ENCODE data around the gene UVSSA. TPM values are rescaled to one million over a fixed set of nuclear protein-coding genes. Genes with fewer than 3 reads are reported as not detected.
"Not testable (repeated sequence)": the region's sequence is repeated elsewhere in the genome, so short reads cannot be mapped to it uniquely, and the experiment has no call there.

The UVSSA gene
- total RNA-seq, 4 donors from 2014 or later = 13.5 to 114 (median 34.2) TPM

DNA sequence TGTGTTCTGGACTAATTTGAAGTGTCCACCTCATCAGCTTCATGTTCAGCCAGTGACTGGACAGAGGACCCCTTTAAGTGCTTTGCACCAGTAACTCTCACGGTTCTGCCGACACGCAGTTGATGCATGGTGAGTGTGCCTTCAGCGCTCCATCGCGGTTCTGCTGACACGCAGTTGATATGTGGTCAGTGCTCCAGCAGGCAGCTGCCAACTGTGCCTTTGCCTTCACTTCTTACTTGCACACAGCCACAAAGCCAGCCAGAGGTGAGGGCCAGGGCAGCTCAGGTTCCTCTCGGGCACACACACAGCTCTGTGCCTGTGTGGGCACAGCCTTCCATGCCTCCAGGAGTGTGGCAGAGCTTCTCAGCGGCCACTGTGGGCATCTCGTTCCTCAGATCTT, 46.9 kb downstream of the UVSSA start:
- no peak for DNase-seq
- WGBS, 2 donors (ENCODE audit: low coverage in 1 of 2) = 98% methylated on average over 10 of the region's 10 CpGs; no CpG with 5 or more reads in 1 of the 2 donors
- no peaks in the 10 kb centered on the region for H3K27me3 ChIP-seq
- peaks cover 0 to 25% (median 7%) of the 10 kb centered on the region in 4 donors for H3K36me3 ChIP-seq
- TF ChIP-seq POLR2AphosphoS5 (IDR thresholded peaks at IDR 0.05) = no peak
- TF ChIP-seq, protein P1, sequence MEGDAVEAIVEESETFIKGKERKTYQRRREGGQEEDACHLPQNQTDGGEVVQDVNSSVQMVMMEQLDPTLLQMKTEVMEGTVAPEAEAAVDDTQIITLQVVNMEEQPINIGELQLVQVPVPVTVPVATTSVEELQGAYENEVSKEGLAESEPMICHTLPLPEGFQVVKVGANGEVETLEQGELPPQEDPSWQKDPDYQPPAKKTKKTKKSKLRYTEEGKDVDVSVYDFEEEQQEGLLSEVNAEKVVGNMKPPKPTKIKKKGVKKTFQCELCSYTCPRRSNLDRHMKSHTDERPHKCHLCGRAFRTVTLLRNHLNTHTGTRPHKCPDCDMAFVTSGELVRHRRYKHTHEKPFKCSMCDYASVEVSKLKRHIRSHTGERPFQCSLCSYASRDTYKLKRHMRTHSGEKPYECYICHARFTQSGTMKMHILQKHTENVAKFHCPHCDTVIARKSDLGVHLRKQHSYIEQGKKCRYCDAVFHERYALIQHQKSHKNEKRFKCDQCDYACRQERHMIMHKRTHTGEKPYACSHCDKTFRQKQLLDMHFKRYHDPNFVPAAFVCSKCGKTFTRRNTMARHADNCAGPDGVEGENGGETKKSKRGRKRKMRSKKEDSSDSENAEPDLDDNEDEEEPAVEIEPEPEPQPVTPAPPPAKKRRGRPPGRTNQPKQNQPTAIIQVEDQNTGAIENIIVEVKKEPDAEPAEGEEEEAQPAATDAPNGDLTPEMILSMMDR (IDR thresholded peaks at IDR 0.05) = no peak
- TF ChIP-seq POLR2A (IDR thresholded peaks at IDR 0.05) = no peak
- TF ChIP-seq EP300 (IDR thresholded peaks at IDR 0.05; ENCODE audit: low read depth) = no peak
- in situ Hi-C loops (cut with MboI; ENCODE audit: low pct_ligation_motif_present in 1 of 4, low pct_unique_long_range_greater_than_20kb in 1 of 4, low sequenced_read_pairs in 3 of 4) = no loop called here
- H3K9me3 ChIP-seq = peaks cover 2 to 6% of the 10 kb centered on the region in 2 donors
- intact Hi-C loops (cut with DNase I; ENCODE audit: low total_unique reads) = no loop called here
- no peaks in the 10 kb centered on the region for H3K4me1 ChIP-seq
- no peak overlapping the region for H3K4me3 ChIP-seq
- H3K27ac ChIP-seq = no peak overlapping the region

DNA sequence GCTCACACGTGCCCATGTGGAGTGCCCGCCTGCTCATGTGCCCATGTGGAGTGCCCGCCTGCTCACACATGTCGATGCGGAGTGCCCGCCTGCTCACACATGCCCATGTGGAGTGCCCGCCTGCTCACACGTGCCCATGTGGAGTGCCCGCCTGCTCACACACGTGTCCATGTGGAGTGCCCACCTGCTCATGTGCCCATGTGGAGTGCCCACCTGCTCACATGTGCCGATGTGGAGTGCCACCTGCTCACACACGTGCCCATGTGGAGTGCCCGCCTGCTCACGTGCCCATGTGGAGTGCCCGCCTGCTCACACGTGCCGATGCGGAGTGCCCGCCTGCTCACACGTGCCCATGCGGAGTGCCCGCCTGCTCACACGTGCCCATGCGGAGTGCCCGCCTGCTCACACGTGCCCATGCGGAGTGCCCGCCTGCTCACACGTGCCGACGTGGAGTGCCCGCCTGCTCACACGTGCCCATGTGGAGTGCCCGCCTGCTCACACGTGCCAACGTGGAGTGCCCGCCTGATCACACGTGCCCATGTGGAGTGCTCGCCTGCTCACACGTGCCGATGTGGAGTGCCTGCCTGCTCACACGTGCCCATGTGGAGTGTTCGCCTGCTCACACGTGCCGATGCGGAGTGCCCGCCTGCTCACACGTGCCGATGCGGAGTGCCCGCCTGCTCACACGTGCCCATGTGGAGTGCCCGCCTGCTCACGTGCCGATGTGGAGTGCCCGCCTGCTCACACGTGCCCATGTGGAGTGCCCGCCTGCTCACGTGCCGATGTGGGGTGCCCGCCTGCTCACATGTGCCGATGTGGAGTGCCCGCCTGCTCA, 47.8 kb downstream of the UVSSA start:
- 95% methylated on average over 55 of the region's 63 CpGs; no CpG with 5 or more reads in 1 of the 2 donors for WGBS, 2 donors (ENCODE audit: low coverage in 1 of 2)
- H3K9me3 ChIP-seq; H3K4me1 ChIP-seq; intact Hi-C loops (cut with DNase I; ENCODE audit: low total_unique reads); H3K4me3 ChIP-seq; H3K27me3 ChIP-seq; in situ Hi-C loops (cut with MboI; ENCODE audit: low pct_ligation_motif_present in 1 of 4, low pct_unique_long_range_greater_than_20kb in 1 of 4, low sequenced_read_pairs in 3 of 4); H3K27ac ChIP-seq; DNase-seq: not testable (repeated sequence)
- H3K36me3 ChIP-seq = peaks cover 0 to 25% (median 4%) of the 10 kb centered on the region in 4 donors

DNA sequence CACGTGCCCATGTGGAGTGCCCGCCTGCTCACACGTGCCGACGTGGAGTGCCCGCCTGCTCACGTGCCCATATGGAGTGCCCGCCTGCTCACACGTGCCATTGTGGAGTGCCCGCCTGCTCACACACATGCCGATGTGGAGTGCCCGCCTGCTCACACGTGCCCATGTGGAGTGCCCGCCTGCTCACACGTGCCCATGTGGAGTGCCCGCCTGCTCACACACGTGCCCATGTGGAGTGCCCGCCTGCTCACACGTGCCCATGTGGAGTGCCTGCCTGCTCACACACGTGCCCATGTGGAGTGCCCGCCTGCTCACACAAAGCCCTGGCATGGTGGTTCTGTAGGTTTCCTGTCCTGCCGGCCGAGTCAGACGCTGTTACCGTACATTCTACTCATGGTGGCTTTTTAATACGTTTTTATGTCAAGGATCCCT, 48.4 kb downstream of the UVSSA start:
- H3K27me3 ChIP-seq; H3K27ac ChIP-seq; intact Hi-C loops (cut with DNase I; ENCODE audit: low total_unique reads); DNase-seq; H3K4me1 ChIP-seq; in situ Hi-C loops (cut with MboI; ENCODE audit: low pct_ligation_motif_present in 1 of 4, low pct_unique_long_range_greater_than_20kb in 1 of 4, low sequenced_read_pairs in 3 of 4); H3K9me3 ChIP-seq; H3K4me3 ChIP-seq: not testable (repeated sequence)
- H3K36me3 ChIP-seq = peaks cover 0 to 25% (median 4%) of the 10 kb centered on the region in 4 donors
- WGBS, 2 donors (ENCODE audit: low coverage in 1 of 2) = 89 to 98% methylated on average over 5 to 26 of the region's 26 CpGs

DNA sequence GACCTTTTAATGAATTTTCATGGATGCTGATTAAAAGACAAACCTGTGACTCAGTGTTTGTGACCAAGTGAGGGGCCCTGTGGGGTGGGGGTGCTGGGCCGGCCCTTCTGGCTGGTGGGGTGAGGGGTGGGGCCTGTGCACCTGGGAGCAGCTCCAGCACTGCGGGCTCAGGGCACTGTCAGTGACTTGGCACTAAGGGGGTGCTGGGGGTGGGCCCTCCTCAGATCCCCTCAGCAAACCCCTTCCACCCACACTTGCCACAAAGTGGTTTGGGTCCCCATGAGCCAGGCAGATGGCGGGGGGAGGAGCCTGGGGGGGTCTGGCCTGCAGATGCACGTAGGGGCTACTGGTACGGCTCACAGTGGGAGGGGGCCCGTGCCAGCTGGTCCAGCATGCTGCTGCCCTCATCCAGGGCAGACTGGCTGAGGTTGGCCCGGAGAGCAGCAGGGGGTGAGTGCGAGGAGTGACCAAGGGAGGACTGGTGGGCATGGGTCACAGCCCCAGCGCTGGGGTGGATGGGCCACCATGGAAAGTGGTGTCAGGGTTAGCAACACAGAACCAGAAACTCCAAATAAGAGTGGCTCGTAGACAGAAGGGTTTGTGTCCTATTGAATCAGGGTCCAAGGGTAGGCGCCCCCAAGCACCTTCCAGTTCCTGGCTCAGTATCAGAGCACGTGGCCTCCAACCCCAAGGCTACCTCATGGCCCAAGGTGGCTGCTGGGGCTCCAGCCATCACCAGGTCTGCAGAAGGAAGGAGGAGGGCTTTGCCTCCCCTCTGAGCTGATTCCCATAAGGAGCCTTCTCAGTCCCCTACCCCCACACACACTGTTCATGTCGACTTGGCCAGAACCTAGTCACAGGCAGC, 49.2 kb downstream of the UVSSA start:
- in situ Hi-C loops (cut with MboI; ENCODE audit: low pct_ligation_motif_present in 1 of 4, low pct_unique_long_range_greater_than_20kb in 1 of 4, low sequenced_read_pairs in 3 of 4) (no loop called here), intact Hi-C loops (cut with DNase I; ENCODE audit: low total_unique reads) (no loop called here)
- DNase-seq = no peak
- H3K4me3 ChIP-seq = no peak overlapping the region
- WGBS, 2 donors (ENCODE audit: low coverage in 1 of 2) = 89 to 90% methylated on average over 2 to 12 of the region's 13 CpGs
- TF ChIP-seq EP300 (IDR thresholded peaks at IDR 0.05; ENCODE audit: low read depth) (no peak), POLR2AphosphoS5 (IDR thresholded peaks at IDR 0.05) (no peak), POLR2A (IDR thresholded peaks at IDR 0.05) (no peak)
- TF ChIP-seq, protein P1 (IDR thresholded peaks at IDR 0.05) = no peak
- H3K9me3 ChIP-seq = peaks cover 0 to 3% of the 10 kb centered on the region in 2 donors
- peaks cover 17% of the 10 kb centered on the region for H3K27me3 ChIP-seq
- H3K36me3 ChIP-seq = peaks cover 0 to 25% (median 4%) of the 10 kb centered on the region in 4 donors
- H3K4me1 ChIP-seq = no peaks in the 10 kb centered on the region
- H3K27ac ChIP-seq = no peak overlapping the region
